Measurements from ENCODE around the gene ANKRD44. TPM values are rescaled to one million over a fixed set of nuclear protein-coding genes. Genes with fewer than 3 reads are reported as not detected.

ANKRD44 gene
- total RNA-seq, 1 experiment from 2014 or later, result 7.8 TPM

DNA sequence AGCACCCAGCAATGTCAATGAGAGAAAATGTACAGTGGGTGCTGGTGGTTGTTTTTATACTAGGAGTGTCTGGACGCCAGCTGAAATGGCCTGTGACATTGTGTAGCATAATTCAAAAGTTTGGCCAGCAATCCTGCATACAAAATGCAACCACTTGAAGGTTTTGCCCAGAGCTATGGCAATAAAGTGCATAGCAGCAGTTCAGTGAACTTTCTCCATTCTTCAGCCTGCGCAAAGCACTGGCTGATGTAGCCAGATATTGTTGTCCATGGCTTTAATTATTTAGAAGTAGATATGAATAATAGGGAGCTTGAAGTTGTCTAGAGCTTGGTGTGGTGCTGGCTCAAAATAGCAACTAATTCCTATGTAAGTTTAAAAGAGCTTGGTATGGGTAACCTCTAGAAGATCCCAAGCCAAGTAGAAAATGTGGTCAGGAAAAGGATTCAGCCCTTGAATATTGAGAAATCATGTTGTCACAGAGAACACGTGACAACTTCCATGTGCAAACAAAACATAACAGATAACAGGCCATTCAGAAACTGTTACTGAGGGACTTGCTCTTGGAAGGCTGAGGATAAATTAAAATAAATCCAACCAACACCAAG is 350.7 kb downstream of the ANKRD44 start:
- H3K4me1 ChIP-seq (ENCODE audit: control insufficient read depth, insufficient read depth, low read length), result no peaks in the 10 kb centered on the region
- ChIA-PET CTCF (no interaction called here), POLR2A (interaction anchor here (0.6 kb wide), 1 partner anchor 777 kb away, joined by 4 read pairs; no protein-coding TSS in a partner anchor)
- H3K27me3 ChIP-seq (ENCODE audit: control insufficient read depth, insufficient read depth, low read length), result no peaks in the 10 kb centered on the region
- intact Hi-C loops (cut with micrococcal nuclease; ENCODE audit: unreplicated experiment), result no loop called here
- H3K27ac ChIP-seq (ENCODE audit: low read length), result no peak overlapping the region
- ATAC-seq, result no peak
- H3K36me3 ChIP-seq (ENCODE audit: control insufficient read depth, insufficient read depth, low read length), result no peaks in the 10 kb centered on the region
- no peak overlapping the region for H3K4me3 ChIP-seq (ENCODE audit: low read depth in 2 of 2, low read length in 2 of 2)
- DNase-seq (ENCODE audit: low read depth, low spot score), result no peak
- in situ Hi-C loops (cut with HindIII; ENCODE audit: low pct_unique_long_range_greater_than_20kb, low sequenced_read_pairs), result no loop called here
- no TSS peak for BruUV-seq (replicated peaks)
- TF ChIP-seq TCF7L2 (IDR thresholded peaks at IDR 0.05; ENCODE audit: low read depth, low read length) (no peak), POLR2AphosphoS5 (IDR thresholded peaks at IDR 0.05; ENCODE audit: low read depth, low read length) (no peak), SIN3A (IDR thresholded peaks at IDR 0.05; ENCODE audit: borderline replicate concordance, insufficient read depth, low read depth, low read length) (no peak)
- TF ChIP-seq, protein P1, sequence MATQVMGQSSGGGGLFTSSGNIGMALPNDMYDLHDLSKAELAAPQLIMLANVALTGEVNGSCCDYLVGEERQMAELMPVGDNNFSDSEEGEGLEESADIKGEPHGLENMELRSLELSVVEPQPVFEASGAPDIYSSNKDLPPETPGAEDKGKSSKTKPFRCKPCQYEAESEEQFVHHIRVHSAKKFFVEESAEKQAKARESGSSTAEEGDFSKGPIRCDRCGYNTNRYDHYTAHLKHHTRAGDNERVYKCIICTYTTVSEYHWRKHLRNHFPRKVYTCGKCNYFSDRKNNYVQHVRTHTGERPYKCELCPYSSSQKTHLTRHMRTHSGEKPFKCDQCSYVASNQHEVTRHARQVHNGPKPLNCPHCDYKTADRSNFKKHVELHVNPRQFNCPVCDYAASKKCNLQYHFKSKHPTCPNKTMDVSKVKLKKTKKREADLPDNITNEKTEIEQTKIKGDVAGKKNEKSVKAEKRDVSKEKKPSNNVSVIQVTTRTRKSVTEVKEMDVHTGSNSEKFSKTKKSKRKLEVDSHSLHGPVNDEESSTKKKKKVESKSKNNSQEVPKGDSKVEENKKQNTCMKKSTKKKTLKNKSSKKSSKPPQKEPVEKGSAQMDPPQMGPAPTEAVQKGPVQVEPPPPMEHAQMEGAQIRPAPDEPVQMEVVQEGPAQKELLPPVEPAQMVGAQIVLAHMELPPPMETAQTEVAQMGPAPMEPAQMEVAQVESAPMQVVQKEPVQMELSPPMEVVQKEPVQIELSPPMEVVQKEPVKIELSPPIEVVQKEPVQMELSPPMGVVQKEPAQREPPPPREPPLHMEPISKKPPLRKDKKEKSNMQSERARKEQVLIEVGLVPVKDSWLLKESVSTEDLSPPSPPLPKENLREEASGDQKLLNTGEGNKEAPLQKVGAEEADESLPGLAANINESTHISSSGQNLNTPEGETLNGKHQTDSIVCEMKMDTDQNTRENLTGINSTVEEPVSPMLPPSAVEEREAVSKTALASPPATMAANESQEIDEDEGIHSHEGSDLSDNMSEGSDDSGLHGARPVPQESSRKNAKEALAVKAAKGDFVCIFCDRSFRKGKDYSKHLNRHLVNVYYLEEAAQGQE (IDR thresholded peaks at IDR 0.05; ENCODE audit: insufficient read depth in 1 of 2, low read depth in 2 of 2, low read length in 1 of 2), result no peak
- TF ChIP-seq, protein P2, sequence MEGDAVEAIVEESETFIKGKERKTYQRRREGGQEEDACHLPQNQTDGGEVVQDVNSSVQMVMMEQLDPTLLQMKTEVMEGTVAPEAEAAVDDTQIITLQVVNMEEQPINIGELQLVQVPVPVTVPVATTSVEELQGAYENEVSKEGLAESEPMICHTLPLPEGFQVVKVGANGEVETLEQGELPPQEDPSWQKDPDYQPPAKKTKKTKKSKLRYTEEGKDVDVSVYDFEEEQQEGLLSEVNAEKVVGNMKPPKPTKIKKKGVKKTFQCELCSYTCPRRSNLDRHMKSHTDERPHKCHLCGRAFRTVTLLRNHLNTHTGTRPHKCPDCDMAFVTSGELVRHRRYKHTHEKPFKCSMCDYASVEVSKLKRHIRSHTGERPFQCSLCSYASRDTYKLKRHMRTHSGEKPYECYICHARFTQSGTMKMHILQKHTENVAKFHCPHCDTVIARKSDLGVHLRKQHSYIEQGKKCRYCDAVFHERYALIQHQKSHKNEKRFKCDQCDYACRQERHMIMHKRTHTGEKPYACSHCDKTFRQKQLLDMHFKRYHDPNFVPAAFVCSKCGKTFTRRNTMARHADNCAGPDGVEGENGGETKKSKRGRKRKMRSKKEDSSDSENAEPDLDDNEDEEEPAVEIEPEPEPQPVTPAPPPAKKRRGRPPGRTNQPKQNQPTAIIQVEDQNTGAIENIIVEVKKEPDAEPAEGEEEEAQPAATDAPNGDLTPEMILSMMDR (IDR thresholded peaks at IDR 0.05), result no peak
- H3K9me3 ChIP-seq (ENCODE audit: control insufficient read depth, insufficient read depth, low read depth, low read length), result no peaks in the 10 kb centered on the region

DNA sequence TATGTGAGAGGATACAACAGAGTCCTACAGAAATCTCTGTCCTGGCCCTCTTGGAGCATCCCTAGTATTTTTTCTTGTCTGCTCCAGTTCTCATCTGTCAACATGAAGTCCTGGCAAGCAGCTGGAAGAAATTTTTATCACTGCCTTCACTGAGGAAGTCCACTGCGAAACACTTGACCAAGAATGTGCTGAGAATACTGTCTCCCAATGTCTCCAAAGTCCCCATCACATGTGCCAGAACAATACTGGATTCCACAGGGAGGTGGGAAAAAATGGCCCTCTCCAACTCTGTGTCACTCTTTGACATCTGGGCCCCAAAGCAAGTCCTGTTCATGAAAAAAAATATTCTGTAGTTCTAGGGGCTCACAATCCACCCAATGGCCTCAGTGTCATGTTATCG is 351.3 kb downstream of the ANKRD44 start:
- ChIA-PET CTCF (no interaction called here), POLR2A (no interaction called here)
- Histone ChIP-seq H3K27me3 (ENCODE audit: control insufficient read depth, insufficient read depth, low read length) (no peaks in the 10 kb centered on the region), H3K27ac (ENCODE audit: low read length) (no peak overlapping the region), H3K4me3 (ENCODE audit: low read depth in 2 of 2, low read length in 2 of 2) (no peak overlapping the region), H3K4me1 (ENCODE audit: control insufficient read depth, insufficient read depth, low read length) (no peaks in the 10 kb centered on the region), H3K36me3 (ENCODE audit: control insufficient read depth, insufficient read depth, low read length) (no peaks in the 10 kb centered on the region), H3K9me3 (ENCODE audit: control insufficient read depth, insufficient read depth, low read depth, low read length) (no peaks in the 10 kb centered on the region)
- intact Hi-C loops (cut with micrococcal nuclease; ENCODE audit: unreplicated experiment) (no loop called here), in situ Hi-C loops (cut with HindIII; ENCODE audit: low pct_unique_long_range_greater_than_20kb, low sequenced_read_pairs) (no loop called here)
- TF ChIP-seq POLR2AphosphoS5 (IDR thresholded peaks at IDR 0.05; ENCODE audit: low read depth, low read length) (no peak), SIN3A (IDR thresholded peaks at IDR 0.05; ENCODE audit: borderline replicate concordance, insufficient read depth, low read depth, low read length) (no peak), TCF7L2 (IDR thresholded peaks at IDR 0.05; ENCODE audit: low read depth, low read length) (no peak)
- TF ChIP-seq, protein P2 (IDR thresholded peaks at IDR 0.05), result no peak
- TF ChIP-seq, protein P1 (IDR thresholded peaks at IDR 0.05; ENCODE audit: insufficient read depth in 1 of 2, low read depth in 2 of 2, low read length in 1 of 2), result no peak
- ATAC-seq, result no peak
- DNase-seq (ENCODE audit: low read depth, low spot score), result no peak
- no TSS peak for BruUV-seq (replicated peaks)
